Measurements from ENCODE around the gene UNC13B.

The UNC13B gene

GRCh38 chr9:35432076-35432475, 270.3 kb downstream of the UNC13B start:
- Histone ChIP-seq H3K9me3 (ENCODE audit: control insufficient read depth in 5 of 5, low read length in 5 of 5) (peaks cover 0 to 6% (median 0%) of the 10 kb centered on the region in 5 donors), H3K4me1 (ENCODE audit: control insufficient read depth in 5 of 5, insufficient read depth in 5 of 5, low read length in 5 of 5) (peaks cover 0 to under 1% (median 0%) of the 10 kb centered on the region in 5 donors), H3K27ac (ENCODE audit: low read depth, low read length) (no peak overlapping the region), H3K4me3 (ENCODE audit: low read depth in 1 of 5, low read length in 5 of 5) (no peak overlapping the region), H3K9ac (ENCODE audit: low read length in 5 of 5) (no peak overlapping the region), H3K27me3 (ENCODE audit: control insufficient read depth in 5 of 5, insufficient read depth in 4 of 5, low read length in 5 of 5) (no peaks in the 10 kb centered on the region), H3K36me3 (ENCODE audit: control insufficient read depth in 5 of 5, insufficient read depth in 5 of 5, low read length in 5 of 5) (no peaks in the 10 kb centered on the region)

- Histone ChIP-seq H3K27me3 (ENCODE audit: control insufficient read depth in 5 of 5, insufficient read depth in 4 of 5, low read length in 5 of 5) (no peaks in the 10 kb centered on the region), H3K27ac (ENCODE audit: low read depth, low read length) (no peak overlapping the region), H3K9ac (ENCODE audit: low read length in 5 of 5) (no peak overlapping the region), H3K4me1 (ENCODE audit: control insufficient read depth in 5 of 5, insufficient read depth in 5 of 5, low read length in 5 of 5) (no peaks in the 10 kb centered on the region), H3K4me3 (ENCODE audit: low read depth in 1 of 5, low read length in 5 of 5) (no peak overlapping the region), H3K36me3 (ENCODE audit: control insufficient read depth in 5 of 5, insufficient read depth in 5 of 5, low read length in 5 of 5) (no peaks in the 10 kb centered on the region), H3K9me3 (ENCODE audit: control insufficient read depth in 5 of 5, low read length in 5 of 5) (no peaks in the 10 kb centered on the region)
Observed at GRCh38 chr9:35436933-35437332, 275.1 kb downstream of the UNC13B start.

- no peak overlapping the region for H3K9ac ChIP-seq (ENCODE audit: low read length in 5 of 5)
- no peaks in the 10 kb centered on the region for H3K9me3 ChIP-seq (ENCODE audit: control insufficient read depth in 5 of 5, low read length in 5 of 5)
- no peaks in the 10 kb centered on the region for H3K36me3 ChIP-seq (ENCODE audit: control insufficient read depth in 5 of 5, insufficient read depth in 5 of 5, low read length in 5 of 5)
- H3K27me3 ChIP-seq (ENCODE audit: control insufficient read depth in 5 of 5, insufficient read depth in 4 of 5, low read length in 5 of 5): no peaks in the 10 kb centered on the region
- no peak overlapping the region for H3K4me3 ChIP-seq (ENCODE audit: low read depth in 1 of 5, low read length in 5 of 5)
- H3K4me1 ChIP-seq (ENCODE audit: control insufficient read depth in 5 of 5, insufficient read depth in 5 of 5, low read length in 5 of 5): peaks cover 0 to 2% (median 0%) of the 10 kb centered on the region in 5 donors
- H3K27ac ChIP-seq (ENCODE audit: low read depth, low read length): no peak overlapping the region
Observed at GRCh38 chr9:35446012-35446411, 284.2 kb downstream of the UNC13B start.

GRCh38 chr9:35448496-35448895, 286.7 kb downstream of the UNC13B start:
- H3K36me3 ChIP-seq (ENCODE audit: control insufficient read depth in 5 of 5, insufficient read depth in 5 of 5, low read length in 5 of 5): no peaks in the 10 kb centered on the region
- no peak overlapping the region for H3K27ac ChIP-seq (ENCODE audit: low read depth, low read length)
- H3K4me1 ChIP-seq (ENCODE audit: control insufficient read depth in 5 of 5, insufficient read depth in 5 of 5, low read length in 5 of 5): peaks cover 0 to 2% (median 0%) of the 10 kb centered on the region in 5 donors
- no peak overlapping the region for H3K4me3 ChIP-seq (ENCODE audit: low read depth in 1 of 5, low read length in 5 of 5)
- H3K9me3 ChIP-seq (ENCODE audit: control insufficient read depth in 5 of 5, low read length in 5 of 5): no peaks in the 10 kb centered on the region
- H3K27me3 ChIP-seq (ENCODE audit: control insufficient read depth in 5 of 5, insufficient read depth in 4 of 5, low read length in 5 of 5): peaks cover 0 to 5% (median 2%) of the 10 kb centered on the region in 5 donors
- H3K9ac ChIP-seq (ENCODE audit: low read length in 5 of 5): no peak overlapping the region

- Histone ChIP-seq H3K27me3 (ENCODE audit: control insufficient read depth in 5 of 5, insufficient read depth in 4 of 5, low read length in 5 of 5) (peaks cover 0 to 5% (median 2%) of the 10 kb centered on the region in 5 donors), H3K27ac (ENCODE audit: low read depth, low read length) (no peak overlapping the region), H3K9ac (ENCODE audit: low read length in 5 of 5) (no peak overlapping the region), H3K36me3 (ENCODE audit: control insufficient read depth in 5 of 5, insufficient read depth in 5 of 5, low read length in 5 of 5) (no peaks in the 10 kb centered on the region), H3K4me1 (ENCODE audit: control insufficient read depth in 5 of 5, insufficient read depth in 5 of 5, low read length in 5 of 5) (no peaks in the 10 kb centered on the region), H3K9me3 (ENCODE audit: control insufficient read depth in 5 of 5, low read length in 5 of 5) (peaks cover 0 to 5% (median 0%) of the 10 kb centered on the region in 5 donors), H3K4me3 (ENCODE audit: low read depth in 1 of 5, low read length in 5 of 5) (no peak overlapping the region)
Observed at GRCh38 chr9:35452481-35452880, 290.7 kb downstream of the UNC13B start.

GRCh38 chr9:35453786-35454185, 292.0 kb downstream of the UNC13B start:
- H3K27me3 ChIP-seq (ENCODE audit: control insufficient read depth in 5 of 5, insufficient read depth in 4 of 5, low read length in 5 of 5): peaks cover 0 to 5% (median 2%) of the 10 kb centered on the region in 5 donors
- no peak overlapping the region for H3K4me3 ChIP-seq (ENCODE audit: low read depth in 1 of 5, low read length in 5 of 5)
- no peaks in the 10 kb centered on the region for H3K4me1 ChIP-seq (ENCODE audit: control insufficient read depth in 5 of 5, insufficient read depth in 5 of 5, low read length in 5 of 5)
- H3K9me3 ChIP-seq (ENCODE audit: control insufficient read depth in 5 of 5, low read length in 5 of 5): peaks cover 0 to 5% (median 0%) of the 10 kb centered on the region in 5 donors
- H3K27ac ChIP-seq (ENCODE audit: low read depth, low read length): no peak overlapping the region
- no peak overlapping the region for H3K9ac ChIP-seq (ENCODE audit: low read length in 5 of 5)
- no peaks in the 10 kb centered on the region for H3K36me3 ChIP-seq (ENCODE audit: control insufficient read depth in 5 of 5, insufficient read depth in 5 of 5, low read length in 5 of 5)

All from subcutaneous abdominal adipose tissue (tissue), 5 donors.